Activated CD4-positive, alpha-beta T cell treated with anti-CD3 and anti-CD28 coated beads for 36 hours (primary cell): ENCODE results near the gene DYNLRB2. TPM values are rescaled to one million over a fixed set of nuclear protein-coding genes. Genes with fewer than 3 reads are reported as not detected.

Source experiments
- ATAC-seq: fragments of 200-7000 bp; cut with Tn5 transposase; one replicate; pipeline ENCODE4 v1.10.0; 2021; ENCODE audit warnings: mild to moderate bottlenecking, moderate library complexity
- CTCF ChIA-PET: fragments of 350-600 bp; sonication (Branson Sonifier 250); formaldehyde crosslinking; loops from one replicate; lab custom pipeline; 2021; ENCODE audit warnings: antibody characterized with exemption; lab: Charles Lee
- POLR2A ChIA-PET: fragments of 350-600 bp; sonication (Branson Sonifier 250); formaldehyde crosslinking; loops from one replicate; lab custom pipeline; 2021; ENCODE audit warnings: antibody characterized with exemption, inconsistent platforms; lab: Charles Lee
- DNase-seq: peaks from one replicate; pipeline ENCODE4 v3.0.0-alpha.2; 2020
- H3K27ac Mint-ChIP-seq: one replicate; pipeline ENCODE4 v1.8.0; 2021; ENCODE audit warnings: mixed read lengths
- H3K27me3 Mint-ChIP-seq: one replicate; pipeline ENCODE4 v1.8.0; 2021; ENCODE audit warnings: mixed read lengths
- H3K36me3 Mint-ChIP-seq: one replicate; pipeline ENCODE4 v1.8.0; 2021; ENCODE audit warnings: low read depth, mixed read lengths
- H3K4me1 Mint-ChIP-seq: one replicate; pipeline ENCODE4 v1.8.0; 2021; ENCODE audit warnings: mixed read lengths
- H3K4me3 Mint-ChIP-seq: one replicate; pipeline ENCODE4 v1.8.0; 2021; ENCODE audit warnings: mild to moderate bottlenecking, moderate library complexity, mixed read lengths
- H3K9me3 Mint-ChIP-seq: one replicate; pipeline ENCODE4 v1.8.0; 2021; ENCODE audit warnings: low read depth, mixed read lengths
- intact Hi-C, 2 experiments: fragments of 100-400 bp; cut with DNase I in 1 of 2; cut with micrococcal nuclease in 1 of 2; formaldehyde crosslinking; loops; one replicate each; pipeline versions ENCODE4 v1.14.2 to v1.15.1; 2022 to 2024; cut with DNase I, micrococcal nuclease
- total RNA-seq, 2 experiments: library from RNA; stranded (reverse); gene quantifications; one replicate each; pipeline ENCODE4 v1.2.3, GENCODE V29; 2021

DYNLRB2 gene
- total RNA-seq, 2 experiments from 2014 or later = not detected

DNA sequence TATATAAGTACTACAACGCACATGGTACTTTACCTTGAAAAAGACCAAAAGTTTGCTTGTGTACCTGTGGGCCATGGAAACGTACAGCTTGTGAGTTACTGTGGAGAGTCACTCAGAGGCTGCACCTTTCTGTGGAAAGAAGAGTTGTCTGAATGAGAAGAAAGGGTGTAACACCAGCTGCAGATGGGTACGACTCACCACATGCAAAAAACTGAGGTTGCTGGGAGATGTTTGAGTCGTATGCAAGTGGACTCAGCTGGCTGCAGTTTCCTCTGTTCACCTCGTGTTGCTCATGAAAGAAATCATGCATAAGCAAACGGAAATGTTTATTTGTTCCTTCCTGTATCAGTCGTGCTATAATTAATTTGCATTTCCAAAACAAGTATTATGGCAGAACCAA is 22.4 kb upstream of the DYNLRB2 start:
- no peaks in the 10 kb centered on the region for H3K36me3 Mint-ChIP-seq
- no peaks in the 10 kb centered on the region for H3K9me3 Mint-ChIP-seq
- ChIA-PET POLR2A (no interaction called here), CTCF (interaction anchor here (0.7 to 2.0 kb wide), 3 partner anchors 9 to 367 kb away, joined by 3 to 21 read pairs (median 3); no protein-coding TSS in a partner anchor)
- peaks cover 25% of the 10 kb centered on the region for H3K4me1 Mint-ChIP-seq
- intact Hi-C loops = loop anchor here in 1 of 2 experiments (5.0 kb wide), 1 partner anchor 139 kb away; no protein-coding TSS in a partner anchor
- peaks cover 11% of the 10 kb centered on the region for H3K27me3 Mint-ChIP-seq
- peak; percentile 77 for ATAC-seq
- no peak overlapping the region for H3K4me3 Mint-ChIP-seq
- no peak overlapping the region for H3K27ac Mint-ChIP-seq
- peak; percentile 58 for DNase-seq

DNA sequence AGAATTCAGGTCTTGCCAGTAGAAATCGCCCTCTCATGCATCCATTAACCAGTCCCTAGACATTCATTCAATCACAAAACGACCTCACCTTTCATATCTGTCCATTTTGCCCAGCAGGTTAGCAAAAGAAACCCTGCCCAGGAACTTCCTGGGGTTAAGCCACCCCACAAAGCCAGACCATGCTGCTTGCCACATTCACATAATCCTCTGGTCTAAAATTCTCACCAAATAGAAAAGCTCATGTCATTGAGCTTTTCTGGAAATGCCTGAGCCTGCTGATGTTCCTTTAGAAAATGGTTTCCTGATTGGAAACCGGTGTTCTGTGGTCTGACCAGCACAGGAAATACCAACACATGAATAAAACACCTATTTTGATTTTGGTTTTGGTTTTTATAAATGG is 21.6 kb upstream of the DYNLRB2 start:
- intact Hi-C loops = loop anchor here in 1 of 2 experiments (5.0 kb wide), 1 partner anchor 138 kb away; no protein-coding TSS in a partner anchor
- Mint-ChIP-seq H3K4me3 (no peak overlapping the region), H3K27ac (no peak overlapping the region), H3K27me3 (peaks cover 11% of the 10 kb centered on the region), H3K9me3 (no peaks in the 10 kb centered on the region), H3K36me3 (no peaks in the 10 kb centered on the region), H3K4me1 (peaks cover 25% of the 10 kb centered on the region)
- ATAC-seq = no peak
- ChIA-PET CTCF (interaction anchor here (1.0 kb wide), 1 partner anchor 10 kb away, joined by 3 read pairs; no protein-coding TSS in a partner anchor), POLR2A (no interaction called here)
- no peak for DNase-seq

DNA sequence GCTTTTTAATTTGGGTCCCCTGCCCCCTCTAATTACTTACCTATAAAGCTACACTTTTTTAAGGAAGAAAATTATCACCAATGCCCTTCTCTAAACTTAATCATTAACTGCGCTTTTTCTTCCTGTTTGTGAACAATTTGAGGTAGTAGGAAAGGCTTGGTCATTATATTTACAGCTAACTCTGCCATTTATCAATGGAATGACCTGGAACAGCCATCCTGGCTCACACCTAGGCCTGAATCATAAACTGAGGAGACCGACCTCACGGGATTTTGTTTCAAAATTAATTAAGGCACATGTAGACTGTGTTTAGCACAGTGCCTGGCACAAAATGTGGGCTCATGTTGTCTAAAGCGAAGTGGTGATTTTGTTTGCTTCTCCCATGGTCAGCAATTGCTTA is 15.4 kb upstream of the DYNLRB2 start:
- no peak for DNase-seq
- Mint-ChIP-seq H3K4me1 (no peaks in the 10 kb centered on the region), H3K9me3 (no peaks in the 10 kb centered on the region), H3K27ac (no peak overlapping the region), H3K4me3 (no peak overlapping the region), H3K27me3 (no peaks in the 10 kb centered on the region), H3K36me3 (no peaks in the 10 kb centered on the region)
- no peak for ATAC-seq
- CTCF ChIA-PET = interaction anchor here (0.8 to 8.0 kb wide), 16 partner anchors 10 to 336 kb away, joined by 3 to 133 read pairs (median 8); no protein-coding TSS in a partner anchor
- intact Hi-C loops = loop anchor here in 1 of 2 experiments (5.0 kb wide), 2 partner anchors 132 to 422 kb away; no protein-coding TSS in a partner anchor
- POLR2A ChIA-PET = interaction anchor here (0.6 kb wide), 1 partner anchor 179 kb away, joined by 3 read pairs; no protein-coding TSS in a partner anchor

DNA sequence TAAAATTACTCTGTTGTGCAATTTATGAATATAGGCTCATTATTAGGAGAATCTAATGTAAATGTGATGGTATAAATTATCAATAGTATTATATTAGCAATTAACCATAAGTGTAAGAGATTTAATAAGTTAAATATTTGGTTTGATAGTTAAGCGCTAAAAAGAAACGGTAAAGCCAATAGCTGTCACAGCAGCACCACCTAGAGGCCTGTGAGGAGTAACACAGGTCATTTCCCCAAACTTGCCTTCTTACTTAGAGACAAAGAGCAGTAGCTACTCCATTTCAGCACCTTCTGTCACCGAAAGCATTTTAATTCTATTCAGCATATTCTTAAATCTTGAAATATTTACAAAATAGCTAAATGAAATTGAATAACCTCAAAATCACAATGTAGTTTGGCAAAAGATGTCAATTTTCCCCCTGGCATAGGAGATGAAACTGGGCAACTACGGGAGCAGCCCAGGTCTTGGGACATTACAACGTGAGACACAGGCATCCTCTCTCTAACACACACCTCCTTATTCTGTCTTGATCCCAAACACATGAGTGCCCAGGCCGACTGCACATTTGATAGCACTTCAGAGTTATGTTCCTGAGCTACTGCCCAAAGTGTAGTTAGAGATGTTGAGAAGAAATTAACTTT is 14.3 kb upstream of the DYNLRB2 start:
- ChIA-PET POLR2A (interaction anchor here (0.7 kb wide), 1 partner anchor 274 kb away, joined by 3 read pairs; no protein-coding TSS in a partner anchor), CTCF (interaction anchor here (0.6 to 8.0 kb wide), 63 partner anchors 9 to 1710 kb away, joined by 3 to 133 read pairs (median 5); no protein-coding TSS in a partner anchor)
- Mint-ChIP-seq H3K4me3 (no peak overlapping the region), H3K27ac (no peak overlapping the region), H3K9me3 (no peaks in the 10 kb centered on the region), H3K27me3 (no peaks in the 10 kb centered on the region), H3K36me3 (no peaks in the 10 kb centered on the region), H3K4me1 (no peaks in the 10 kb centered on the region)
- intact Hi-C loops = loop anchor here (1.0 to 5.0 kb wide), 5 partner anchors 60 to 421 kb away; no protein-coding TSS in a partner anchor
- peak; percentile 66 for ATAC-seq
- DNase-seq = peak; percentile 71

DNA sequence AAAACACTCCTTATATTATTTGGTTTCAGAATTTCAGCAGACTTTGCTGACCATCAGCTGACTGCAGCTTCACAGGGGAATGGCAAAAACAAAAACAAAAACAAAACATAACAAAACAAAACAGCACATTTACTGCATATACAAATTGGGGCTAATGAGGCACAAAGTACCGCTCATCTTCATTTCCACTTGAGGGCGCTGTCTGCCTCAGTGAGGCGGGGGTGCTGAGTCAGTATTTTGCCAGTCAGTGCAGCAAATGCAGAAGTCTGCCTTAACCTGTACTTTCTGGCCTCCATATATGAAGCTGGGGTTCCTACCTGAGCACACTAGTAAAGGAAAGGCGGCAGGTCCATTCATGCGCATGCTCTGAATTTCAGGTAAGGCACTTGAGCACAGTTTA is 13.5 kb upstream of the DYNLRB2 start:
- POLR2A ChIA-PET = interaction anchor here (0.7 kb wide), 1 partner anchor 273 kb away, joined by 3 read pairs; no protein-coding TSS in a partner anchor
- ATAC-seq (peak; percentile 80), DNase-seq (peak; percentile 79)
- Mint-ChIP-seq H3K9me3 (no peaks in the 10 kb centered on the region), H3K36me3 (no peaks in the 10 kb centered on the region), H3K4me1 (no peaks in the 10 kb centered on the region), H3K27me3 (no peaks in the 10 kb centered on the region), H3K27ac (no peak overlapping the region), H3K4me3 (no peak overlapping the region)
- CTCF ChIA-PET = interaction anchor here (0.7 to 8.0 kb wide), 59 partner anchors 9 to 1710 kb away, joined by 3 to 133 read pairs (median 5); no protein-coding TSS in a partner anchor
- intact Hi-C loops = loop anchor here (1.0 to 5.0 kb wide), 4 partner anchors 130 to 420 kb away; no protein-coding TSS in a partner anchor

DNA sequence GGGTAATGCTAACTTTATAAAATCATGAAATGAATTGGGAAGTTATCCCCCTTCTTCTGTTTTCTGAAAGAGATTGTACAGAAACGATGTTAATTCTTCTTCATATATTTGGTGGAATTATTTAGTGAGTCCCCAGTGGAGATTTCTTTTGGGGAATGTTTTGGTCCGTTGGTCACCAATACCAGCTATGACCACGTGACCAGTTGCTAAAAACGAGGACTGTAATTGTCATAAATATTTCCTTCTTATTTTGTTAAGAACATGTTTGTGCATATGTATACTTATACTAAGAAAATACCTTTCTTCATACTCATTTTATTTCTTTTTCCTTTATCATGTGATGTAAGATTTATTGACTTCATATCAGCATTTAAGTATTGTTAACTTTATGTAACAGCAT is 10.3 kb upstream of the DYNLRB2 start:
- DNase-seq (no peak), ATAC-seq (no peak)
- H3K4me3 Mint-ChIP-seq = no peak overlapping the region
- no peak overlapping the region for H3K27ac Mint-ChIP-seq
- H3K9me3 Mint-ChIP-seq = no peaks in the 10 kb centered on the region
- POLR2A ChIA-PET = no interaction called here
- CTCF ChIA-PET = interaction anchor here (0.6 kb wide), 1 partner anchor 56 kb away, joined by 3 read pairs; no protein-coding TSS in a partner anchor
- intact Hi-C loops = no loop called here
- no peaks in the 10 kb centered on the region for H3K4me1 Mint-ChIP-seq
- no peaks in the 10 kb centered on the region for H3K36me3 Mint-ChIP-seq
- H3K27me3 Mint-ChIP-seq = peaks cover 6% of the 10 kb centered on the region

DNA sequence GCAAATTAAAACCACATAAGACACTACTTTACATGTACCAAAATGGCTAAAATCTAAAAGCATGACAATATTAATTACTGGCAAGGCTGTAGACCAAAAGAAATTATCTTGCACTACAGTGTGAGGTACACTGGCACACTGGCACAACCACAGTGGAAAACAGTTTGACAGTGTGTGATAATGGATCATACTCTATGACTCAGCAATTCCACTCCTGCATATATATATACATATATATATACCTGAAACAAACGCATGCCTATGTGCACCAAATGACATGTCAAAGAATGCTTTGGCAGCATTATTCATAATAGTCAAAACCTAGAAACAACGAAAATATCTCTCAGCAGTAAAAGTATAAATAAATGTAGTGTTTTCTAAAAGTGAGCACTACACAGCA is 4.6 kb upstream of the DYNLRB2 start:
- no peak overlapping the region for H3K4me3 Mint-ChIP-seq
- DNase-seq = peak; percentile 41
- intact Hi-C loops = loop anchor here in 1 of 2 experiments (1.0 kb wide), 1 partner anchor 44 kb away; no protein-coding TSS in a partner anchor
- H3K9me3 Mint-ChIP-seq = peaks cover 4% of the 10 kb centered on the region
- peaks cover 25% of the 10 kb centered on the region for H3K4me1 Mint-ChIP-seq
- ATAC-seq = peak; percentile 49
- POLR2A ChIA-PET = no interaction called here
- H3K36me3 Mint-ChIP-seq = no peaks in the 10 kb centered on the region
- CTCF ChIA-PET = no interaction called here
- no peak overlapping the region for H3K27ac Mint-ChIP-seq
- H3K27me3 Mint-ChIP-seq = peaks cover 10% of the 10 kb centered on the region

DNA sequence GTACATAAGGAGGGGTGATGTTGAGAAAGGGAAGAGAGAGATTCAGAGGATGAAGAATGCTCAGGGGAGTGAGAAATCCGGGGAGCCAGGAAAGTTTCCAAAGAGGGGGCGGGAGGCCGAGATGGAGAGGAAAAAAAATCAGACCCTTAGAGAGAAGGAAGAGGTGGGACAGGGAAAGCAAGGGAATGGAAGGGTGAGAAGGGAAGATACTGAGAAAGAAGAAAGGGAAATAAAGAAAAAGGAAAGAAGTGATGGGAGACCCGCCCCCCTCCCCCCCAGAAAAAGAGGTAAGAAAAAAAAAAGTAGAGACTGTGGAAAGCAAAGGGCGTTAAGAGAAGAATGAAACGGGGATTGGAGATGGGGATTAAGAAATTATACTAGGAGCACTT is 507 bp downstream of the DYNLRB2 start:
- DNase-seq (no peak), ATAC-seq (no peak)
- H3K27me3 Mint-ChIP-seq = no peaks in the 10 kb centered on the region
- intact Hi-C loops = loop anchor here (2.0 to 5.0 kb wide), 5 partner anchors 40 to 556 kb away; partner anchors contain the start of genes C16orf46 (in 1 of the 2), CENPN (in 1 of the 2), CMC2 (in 1 of the 2) and GCSH (in 1 of the 2)
- ChIA-PET POLR2A (no interaction called here), CTCF (interaction anchor here (1.1 kb wide), 1 partner anchor 15 kb away, joined by 4 read pairs; no protein-coding TSS in a partner anchor)
- peaks cover 24% of the 10 kb centered on the region for H3K4me1 Mint-ChIP-seq
- peak overlapping the region; percentile 45 for H3K27ac Mint-ChIP-seq
- H3K9me3 Mint-ChIP-seq = peaks cover 4% of the 10 kb centered on the region
- H3K36me3 Mint-ChIP-seq = no peaks in the 10 kb centered on the region
- peak overlapping the region; percentile 97 for H3K4me3 Mint-ChIP-seq

DNA sequence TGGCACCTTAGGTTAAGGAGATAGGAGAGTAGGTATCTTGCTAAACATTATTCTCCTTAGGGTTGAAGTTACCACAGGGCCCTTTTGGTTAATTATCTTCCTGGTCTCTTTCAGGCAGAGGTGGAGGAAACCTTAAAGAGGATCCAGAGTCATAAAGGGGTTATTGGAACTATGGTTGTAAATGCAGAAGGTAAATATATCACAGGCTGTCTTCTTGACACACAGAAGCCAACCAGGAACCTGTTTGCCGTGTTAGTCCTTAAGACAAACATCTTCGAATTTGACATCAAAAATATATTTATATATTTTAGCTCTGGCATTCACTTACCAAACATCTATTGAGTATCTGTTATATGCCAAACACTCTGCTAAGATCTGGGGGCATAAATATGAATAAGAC is 2.4 kb downstream of the DYNLRB2 start:
- ChIA-PET POLR2A (no interaction called here), CTCF (interaction anchor here (0.8 to 1.6 kb wide), 5 partner anchors 10 to 17 kb away, joined by 3 to 7 read pairs (median 4); no protein-coding TSS in a partner anchor)
- H3K4me1 Mint-ChIP-seq = peaks cover 16% of the 10 kb centered on the region
- H3K27me3 Mint-ChIP-seq = no peaks in the 10 kb centered on the region
- H3K27ac Mint-ChIP-seq = no peak overlapping the region
- H3K4me3 Mint-ChIP-seq = no peak overlapping the region
- no peaks in the 10 kb centered on the region for H3K36me3 Mint-ChIP-seq
- peaks cover 4% of the 10 kb centered on the region for H3K9me3 Mint-ChIP-seq
- ATAC-seq (no peak), DNase-seq (no peak)
- intact Hi-C loops = loop anchor here in 1 of 2 experiments (5.0 kb wide), 1 partner anchor 464 kb away; the partner anchor contains the start of genes CENPN and CMC2

DNA sequence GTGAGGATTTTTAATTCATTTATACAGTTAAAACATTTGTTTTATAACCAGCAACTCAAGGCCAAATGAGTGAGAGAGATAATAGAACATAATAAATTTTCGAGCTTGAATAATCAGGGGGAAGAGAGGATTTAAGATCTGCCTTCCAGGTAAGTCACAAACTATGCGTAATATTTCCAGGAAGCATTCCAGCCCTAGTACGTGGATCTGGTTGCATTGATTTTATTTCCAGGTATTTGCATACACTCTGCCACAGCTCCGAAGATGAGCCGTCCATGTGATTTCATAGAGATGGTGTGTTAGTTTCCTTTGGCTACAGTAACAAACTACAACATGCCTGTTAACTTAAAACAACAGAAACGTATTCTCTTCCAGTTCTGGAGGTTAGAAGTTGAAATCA is 3.5 kb downstream of the DYNLRB2 start:
- H3K36me3 Mint-ChIP-seq = no peaks in the 10 kb centered on the region
- POLR2A ChIA-PET = interaction anchor here (0.6 to 0.8 kb wide), 2 partner anchors 27 to 31 kb away, joined by 3 read pairs; no protein-coding TSS in a partner anchor
- H3K4me3 Mint-ChIP-seq = no peak overlapping the region
- CTCF ChIA-PET = interaction anchor here (1.2 kb wide), 1 partner anchor 18 kb away, joined by 6 read pairs; no protein-coding TSS in a partner anchor
- peaks cover 16% of the 10 kb centered on the region for H3K4me1 Mint-ChIP-seq
- ATAC-seq (no peak), DNase-seq (no peak)
- no peak overlapping the region for H3K27ac Mint-ChIP-seq
- peaks cover 4% of the 10 kb centered on the region for H3K9me3 Mint-ChIP-seq
- no peaks in the 10 kb centered on the region for H3K27me3 Mint-ChIP-seq
- intact Hi-C loops = loop anchor here in 1 of 2 experiments (5.0 kb wide), 1 partner anchor 463 kb away; the partner anchor contains the start of genes CENPN and CMC2

DNA sequence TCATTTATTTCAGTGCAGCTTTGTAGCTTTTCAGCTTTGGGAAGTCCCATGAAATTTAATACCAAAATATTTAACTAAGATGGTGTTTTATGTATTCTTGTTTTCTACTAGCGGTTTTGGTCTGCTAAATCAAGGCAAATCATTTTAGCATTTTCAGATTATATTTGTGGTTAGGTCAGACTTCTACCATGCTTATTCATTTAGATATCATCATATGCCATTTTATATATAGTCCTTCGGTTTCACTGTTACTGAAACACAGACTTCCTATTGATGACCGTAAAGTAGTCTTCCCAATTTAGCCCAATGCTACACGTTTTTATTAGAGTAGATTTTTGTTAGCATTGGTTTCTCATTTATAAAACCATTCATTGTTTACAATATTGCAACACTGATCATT is 5.5 kb downstream of the DYNLRB2 start:
- no peak for DNase-seq
- Mint-ChIP-seq H3K4me1 (peaks cover 3% of the 10 kb centered on the region), H3K4me3 (no peak overlapping the region), H3K36me3 (no peaks in the 10 kb centered on the region), H3K27me3 (no peaks in the 10 kb centered on the region), H3K27ac (no peak overlapping the region), H3K9me3 (no peaks in the 10 kb centered on the region)
- ChIA-PET POLR2A (no interaction called here), CTCF (no interaction called here)
- no peak for ATAC-seq
- intact Hi-C loops = no loop called here
